H1 (cell line): ENCODE measurements around the gene PRR16. TPM values are rescaled to one million over a fixed set of nuclear protein-coding genes. Genes with fewer than 3 reads are reported as not detected.

ENCODE experiments used
- CTCF ChIA-PET: fragments of 300-600 bp; sonication (Branson Sonifier 250); formaldehyde crosslinking; loops from one replicate; lab custom pipeline; 2021; ENCODE audit not compliant: partially characterized antibody; lab: Charles Lee
- POLR2A ChIA-PET: fragments of 300-600 bp; sonication (Branson Sonifier 250); formaldehyde crosslinking; loops from one replicate; lab custom pipeline; 2021; ENCODE audit warnings: inconsistent platforms; ENCODE audit not compliant: partially characterized antibody; lab: Charles Lee
- DNase-seq, 2 experiments: peaks; one replicate each; pipeline versions ENCODE4 v3.0.0 to v3.0.0-alpha.2; 2010 to 2022; ENCODE audit warnings: low spot score in 2 of 2, low read depth in 1 of 2, mixed read lengths in 1 of 2
- FAIRE-seq: peaks from 2 replicates; lab custom pipeline; 2011; peaks lifted over from hg19 to GRCh38; lab: Jason Lieb, UNC
- H2AFZ ChIP-seq: 2 replicates; pipeline ENCODE4 v1.8.1; 2012; ENCODE audit warnings: low read length, inconsistent platforms
- H2AK5ac ChIP-seq: 2 replicates; pipeline ENCODE4 v1.6.1; 2013; ENCODE audit warnings: low read depth, low read length
- H2BK120ac ChIP-seq: replicated peaks from 2 replicates; pipeline ENCODE3; 2013; ENCODE audit warnings: low read depth, low read length, inconsistent platforms
- H2BK12ac ChIP-seq: 2 replicates; pipeline ENCODE4 v1.6.1; 2013; ENCODE audit warnings: low read depth, low read length
- H2BK15ac ChIP-seq: 2 replicates; pipeline ENCODE4 v1.6.1; 2013; ENCODE audit warnings: low read length
- H2BK20ac ChIP-seq: 2 replicates; pipeline ENCODE4 v1.6.1; 2013; ENCODE audit warnings: low read length
- H2BK5ac ChIP-seq: 2 replicates; pipeline ENCODE4 v1.6.1; 2013; ENCODE audit warnings: low read depth, low read length
- H3K14ac ChIP-seq: 2 replicates; pipeline ENCODE4 v1.6.1; 2013; ENCODE audit warnings: inconsistent platforms; ENCODE audit not compliant: insufficient read length
- H3K18ac ChIP-seq: 2 replicates; pipeline ENCODE4 v1.6.1; 2013; ENCODE audit warnings: low read length; ENCODE audit errors: extremely low read depth
- H3K23ac ChIP-seq: 2 replicates; pipeline ENCODE4 v1.6.1; 2013; ENCODE audit warnings: inconsistent platforms; ENCODE audit not compliant: insufficient read length
- H3K23me2 ChIP-seq: 2 replicates; pipeline ENCODE4 v1.6.1; 2013; ENCODE audit warnings: low read depth, low read length
- H3K27ac ChIP-seq: 2 replicates; pipeline ENCODE4 v1.6.1; 2011; ENCODE audit warnings: low read depth, low read length, inconsistent platforms
- H3K27me3 ChIP-seq, 4 experiments: replicated peaks in 1 of 4; 1 replicate in 1 of 4; 2 replicates in 3 of 4; pipeline versions ENCODE4 v1.6.1 to v1.8.1; 2011 to 2013; ENCODE audit warnings: low read length in 3 of 4, mild to moderate bottlenecking in 3 of 4, inconsistent platforms in 2 of 4, mixed read lengths in 2 of 4, moderate library complexity in 1 of 4; ENCODE audit not compliant: control insufficient read depth in 3 of 4, insufficient read depth in 3 of 4; ENCODE audit errors: extremely low read depth in 1 of 4
- H3K36me3 ChIP-seq, 4 experiments: 2 replicates each; pipeline versions ENCODE4 v1.6.1 to v1.8.1; 2011 to 2013; ENCODE audit warnings: mild to moderate bottlenecking in 4 of 4, low read length in 3 of 4, moderate library complexity in 2 of 4, control low read depth in 1 of 4, inconsistent platforms in 1 of 4; ENCODE audit not compliant: insufficient read depth in 4 of 4, control insufficient read depth in 2 of 4
- H3K4ac ChIP-seq: replicated peaks from 2 replicates; pipeline ENCODE3; 2013; ENCODE audit warnings: low read length, low read depth, mixed read lengths, inconsistent platforms; ENCODE audit not compliant: insufficient read length
- H3K4me1 ChIP-seq, 4 experiments: replicated peaks in 1 of 4; 1 replicate in 1 of 4; 2 replicates in 3 of 4; pipeline versions ENCODE4 v1.6.1 to v1.8.1; 2011 to 2013; ENCODE audit warnings: low read length in 3 of 4, inconsistent platforms in 2 of 4, mixed read lengths in 1 of 4; ENCODE audit not compliant: insufficient read depth in 4 of 4, control insufficient read depth in 3 of 4
- H3K4me2 ChIP-seq, 2 experiments: 2 replicates each; pipeline versions ENCODE4 v1.6.1 to v1.8.1; 2011 to 2013; ENCODE audit warnings: low read depth in 2 of 2, low read length in 2 of 2, control low read depth in 1 of 2, inconsistent platforms in 1 of 2, mild to moderate bottlenecking in 1 of 2; ENCODE audit not compliant: insufficient read depth in 1 of 2
- H3K4me3 ChIP-seq, 4 experiments: fragments of 200-600, 300-600 bp in 1 of 4; sonication (generic), shearing (Covaris generic), sonication (Bioruptor Twin) in 1 of 4; 2 replicates each; pipeline versions ENCODE4 v1.5.1 to v1.8.1; 2011 to 2016; ENCODE audit warnings: low read length in 4 of 4, low read depth in 3 of 4, control low read depth in 2 of 4, inconsistent platforms in 2 of 4, mild to moderate bottlenecking in 2 of 4, mixed read lengths in 1 of 4, moderate library complexity in 1 of 4; ENCODE audit not compliant: insufficient read depth in 2 of 4; ENCODE audit errors: extremely low read depth in 1 of 4
- H3K56ac ChIP-seq: replicated peaks from 2 replicates; pipeline ENCODE3; 2013; ENCODE audit warnings: low read depth, mild to moderate bottlenecking, mixed read lengths, low read length, inconsistent platforms; ENCODE audit not compliant: insufficient read length
- H3K79me1 ChIP-seq: 2 replicates; pipeline ENCODE4 v1.6.1; 2013; ENCODE audit warnings: low read depth, low read length, control low read depth
- H3K79me2 ChIP-seq, 2 experiments: 2 replicates each; pipeline versions ENCODE4 v1.6.1 to v1.8.1; 2012 to 2013; ENCODE audit warnings: low read length in 2 of 2, mild to moderate bottlenecking in 2 of 2, inconsistent platforms in 1 of 2; ENCODE audit not compliant: insufficient read depth in 2 of 2, control insufficient read depth in 1 of 2
- H3K9ac ChIP-seq, 4 experiments: replicated peaks in 1 of 4; 1 replicate in 1 of 4; 2 replicates in 3 of 4; pipeline versions ENCODE4 v1.6.1 to v1.8.1; 2011 to 2013; ENCODE audit warnings: low read depth in 3 of 4, low read length in 3 of 4, control low read depth in 2 of 4, mild to moderate bottlenecking in 2 of 4, moderate library complexity in 2 of 4, inconsistent platforms in 1 of 4; ENCODE audit errors: extremely low read depth in 1 of 4
- H3K9me3 ChIP-seq, 2 experiments: 2 replicates each; pipeline versions ENCODE4 v1.6.1 to v1.8.1; 2012 to 2013; ENCODE audit warnings: mild to moderate bottlenecking in 2 of 2, moderate library complexity in 2 of 2, control low read depth in 1 of 2, inconsistent platforms in 1 of 2, low read depth in 1 of 2, low read length in 1 of 2, mixed read lengths in 1 of 2; ENCODE audit not compliant: insufficient read depth in 2 of 2
- H4K20me1 ChIP-seq, 2 experiments: replicated peaks in 1 of 2; 2 replicates each; pipeline versions ENCODE3 to v1.8.1; 2011 to 2013; ENCODE audit warnings: inconsistent platforms in 2 of 2, low read length in 2 of 2, mild to moderate bottlenecking in 1 of 2; ENCODE audit not compliant: insufficient read depth in 2 of 2, control insufficient read depth in 1 of 2
- H4K5ac ChIP-seq: 2 replicates; pipeline ENCODE4 v1.6.1; 2013; ENCODE audit warnings: low read length, low read depth, mixed read lengths, inconsistent platforms; ENCODE audit not compliant: insufficient read length
- H4K8ac ChIP-seq: 2 replicates; pipeline ENCODE4 v1.8.0; 2013; ENCODE audit warnings: mild to moderate bottlenecking, moderate library complexity, low read length, inconsistent platforms; ENCODE audit not compliant: insufficient read depth; ENCODE audit errors: extremely low read depth
- H4K91ac ChIP-seq: replicated peaks from 2 replicates; pipeline ENCODE3; 2013; ENCODE audit warnings: low read length, mixed read lengths, inconsistent platforms; ENCODE audit not compliant: insufficient read length
- POLR2AphosphoS5 ChIP-seq: IDR thresholded peaks from 2 replicates; pipeline ENCODE4 v1.6.1; 2011; ENCODE audit warnings: low read depth, low read length
- RAD21 ChIP-seq, 2 experiments: IDR thresholded peaks in 1 of 2; conservative IDR thresholded peaks in 1 of 2; 2 replicates each; pipeline ENCODE4 v1.6.1; 2011; ENCODE audit warnings: low read depth in 2 of 2, low read length in 2 of 2, improper control_type of control experiment in 1 of 2, inconsistent platforms in 1 of 2, mild to moderate bottlenecking in 1 of 2, moderate library complexity in 1 of 2
- TEAD4 ChIP-seq: IDR thresholded peaks from 2 replicates; pipeline ENCODE4 v1.6.1; 2012; ENCODE audit warnings: low read depth, low read length, inconsistent platforms, mixed read lengths
- WGBS, 2 experiments: shearing (Covaris generic) in 1 of 2; methylation state at CpG; one replicate each; pipeline versions ENCODE4 v1.1.6 to v1.1.7; 2013 to 2015; ENCODE audit warnings: low lambda C conversion rate in 2 of 2, mixed read lengths in 2 of 2, inconsistent platforms in 1 of 2, low coverage in 1 of 2, missing lambda C conversion rate in 1 of 2; ENCODE audit not compliant: insufficient replicate concordance in 2 of 2, insufficient coverage in 1 of 2, insufficient read length in 1 of 2; ENCODE audit errors: extremely low coverage in 1 of 2, missing lambda C conversion rate in 1 of 2; 5-methylcytosine and 5-hydroxymethylcytosine counted together
- polyA plus RNA-seq, 7 experiments: library from polyadenylated mRNA; depleted of rRNA in 3 of 7; stranded (reverse) in 5 of 7; unstranded in 2 of 7; fragments of >200 nt in 5 of 7; fragments of 200-250 nt in 2 of 7; gene quantifications; 1 replicate in 5 of 7; 2 replicates in 1 of 7; 4 replicates in 1 of 7; pipeline versions ENCODE4 v1.2.1 to v1.2.3, GENCODE V29; 2011 to 2013; ENCODE audit warnings: missing spikeins in 2 of 7, mixed read lengths in 2 of 7
- total RNA-seq: library from RNA; stranded (reverse); fragmentation: NEBNext Ultra II Directional; extraction: Animal tissue kit (Norgen Biotek cat#: 25700); gene quantifications from 2 replicates; pipeline ENCODE4 v1.2.1, GENCODE V29; 2021
- TF ChIP-seq, protein P1 (sequence below), 3 experiments: IDR thresholded peaks; 1 replicate in 2 of 3; 2 replicates in 1 of 3; pipeline versions ENCODE4 v1.5.1 to v1.6.1; 2011; ENCODE audit warnings: low read length in 3 of 3, mild to moderate bottlenecking in 3 of 3, inconsistent platforms in 2 of 3, low read depth in 1 of 3, moderate library complexity in 1 of 3; ENCODE audit not compliant: insufficient read depth in 1 of 3; ENCODE audit errors: control extremely low read depth in 1 of 3

Gene PRR16
- total and polyA plus RNA-seq, 2 of the 8 experiments (the other 6 are each of a cell fraction or from before 2014, with no cell fraction given) = 0.73 to 1.6 TPM

DNA sequence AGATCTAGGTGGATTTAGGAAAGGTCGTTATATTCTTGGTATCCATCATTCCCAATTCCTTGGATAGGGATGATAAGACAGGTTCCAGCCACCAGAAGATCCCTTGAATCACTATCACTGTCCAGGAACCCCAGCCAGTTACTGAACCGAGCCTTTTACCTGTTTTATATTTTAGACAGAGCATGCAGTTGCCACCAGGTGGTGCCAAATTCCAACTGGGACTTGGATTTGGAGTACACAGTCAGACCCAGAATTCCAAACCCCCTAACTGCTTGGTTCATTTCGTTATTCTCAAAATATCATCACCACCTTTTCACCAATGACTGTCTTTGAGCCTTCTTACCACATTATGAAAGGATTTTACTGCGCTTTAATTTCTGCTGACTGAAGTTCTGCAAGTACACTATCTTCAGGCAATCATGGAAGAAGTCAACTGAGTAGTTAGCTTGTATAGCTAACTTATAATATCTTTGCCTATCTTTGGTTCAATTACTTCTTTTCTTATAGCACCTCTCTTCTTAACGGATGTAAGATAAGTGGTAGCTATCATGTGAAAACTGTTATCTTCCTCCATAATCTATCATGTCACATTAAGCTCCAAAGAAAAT is 191.8 kb downstream of the PRR16 start:
- H4K8ac ChIP-seq = no peak overlapping the region
- H3K79me1 ChIP-seq = no peaks in the 10 kb centered on the region
- H2AK5ac ChIP-seq = no peak overlapping the region
- no peak overlapping the region for H3K4me3 ChIP-seq
- no peak overlapping the region for H2BK12ac ChIP-seq
- CTCF ChIA-PET = interaction anchor here (0.8 to 2.6 kb wide), 6 partner anchors 12 to 161 kb away, joined by 3 to 8 read pairs (median 4); no protein-coding TSS in a partner anchor
- peak; percentile 62 for FAIRE-seq
- POLR2A ChIA-PET = no interaction called here
- no peaks in the 10 kb centered on the region for H3K9me3 ChIP-seq
- H2AFZ ChIP-seq = no peak overlapping the region
- peak in 1 of 2 experiments; percentile 53 for DNase-seq
- TF ChIP-seq TEAD4 (0 out of 2 replicates have a peak, but pooled peaks have one; percentile 31), RAD21 (IDR thresholded peaks at IDR 0.05 in 1 of 2, conservative IDR thresholded peaks at IDR 0.05 in 1 of 2; ENCODE audit: low read depth in 2 of 2, low read length in 2 of 2) (peak; percentile 65 to 74), POLR2AphosphoS5 (no peak)
- TF ChIP-seq, protein P1, sequence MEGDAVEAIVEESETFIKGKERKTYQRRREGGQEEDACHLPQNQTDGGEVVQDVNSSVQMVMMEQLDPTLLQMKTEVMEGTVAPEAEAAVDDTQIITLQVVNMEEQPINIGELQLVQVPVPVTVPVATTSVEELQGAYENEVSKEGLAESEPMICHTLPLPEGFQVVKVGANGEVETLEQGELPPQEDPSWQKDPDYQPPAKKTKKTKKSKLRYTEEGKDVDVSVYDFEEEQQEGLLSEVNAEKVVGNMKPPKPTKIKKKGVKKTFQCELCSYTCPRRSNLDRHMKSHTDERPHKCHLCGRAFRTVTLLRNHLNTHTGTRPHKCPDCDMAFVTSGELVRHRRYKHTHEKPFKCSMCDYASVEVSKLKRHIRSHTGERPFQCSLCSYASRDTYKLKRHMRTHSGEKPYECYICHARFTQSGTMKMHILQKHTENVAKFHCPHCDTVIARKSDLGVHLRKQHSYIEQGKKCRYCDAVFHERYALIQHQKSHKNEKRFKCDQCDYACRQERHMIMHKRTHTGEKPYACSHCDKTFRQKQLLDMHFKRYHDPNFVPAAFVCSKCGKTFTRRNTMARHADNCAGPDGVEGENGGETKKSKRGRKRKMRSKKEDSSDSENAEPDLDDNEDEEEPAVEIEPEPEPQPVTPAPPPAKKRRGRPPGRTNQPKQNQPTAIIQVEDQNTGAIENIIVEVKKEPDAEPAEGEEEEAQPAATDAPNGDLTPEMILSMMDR (IDR thresholded peaks at IDR 0.05; ENCODE audit: control extremely low read depth in 1 of 3, insufficient read depth in 1 of 3, low read depth in 1 of 3, low read length in 3 of 3) = peak in 2 of 3 experiments; percentile 58 to 61; a peak in 3 of 4 replicates
- H3K14ac ChIP-seq = no peak overlapping the region
- H3K56ac ChIP-seq = no peak overlapping the region
- WGBS, 2 experiments = 76% methylated on average over 5 of the region's 5 CpGs; no CpG with 5 or more reads in 1 of the 2 experiments
- H3K79me2 ChIP-seq = no peaks in the 10 kb centered on the region
- H3K9ac ChIP-seq = no peak overlapping the region
- H3K23ac ChIP-seq = no peak overlapping the region
- H3K23me2 ChIP-seq = no peaks in the 10 kb centered on the region
- H2BK15ac ChIP-seq = no peak overlapping the region
- peaks cover 0 to 3% (median 3%) of the 10 kb centered on the region in 4 experiments; a peak in 1 of 7 replicates for H3K4me1 ChIP-seq
- H2BK20ac ChIP-seq = no peak overlapping the region
- H2BK120ac ChIP-seq = no peak overlapping the region
- H3K4me2 ChIP-seq = no peak overlapping the region
- H4K5ac ChIP-seq = no peak overlapping the region
- peaks cover 0 to 2% (median 0%) of the 10 kb centered on the region in 4 experiments; a peak in 1 of 8 replicates for H3K36me3 ChIP-seq
- no peak overlapping the region for H2BK5ac ChIP-seq
- H3K4ac ChIP-seq = no peak overlapping the region
- no peak overlapping the region for H4K91ac ChIP-seq
- no peaks in the 10 kb centered on the region for H4K20me1 ChIP-seq
- no peak overlapping the region for H3K27ac ChIP-seq
- no peak overlapping the region for H3K18ac ChIP-seq
- H3K27me3 ChIP-seq = no peaks in the 10 kb centered on the region
